CD4-positive, alpha-beta T cell treated with Interleukin-6 at 100 ng/mL for 8 hours (primary cell): ENCODE data around the gene ALDH1A2.
"Not testable (repeated sequence)": the region's sequence is repeated elsewhere in the genome, so short reads cannot be mapped to it uniquely, and the experiment has no call there.

Experiments
- DNase-seq: peaks from one replicate; pipeline ENCODE4 v3.0.0-alpha.2; 2020; ENCODE audit warnings: mixed read lengths, low spot score

Gene ALDH1A2

GRCh38 chr15:58040150-58040549 lies 25.4 kb downstream of the ALDH1A2 start:
- no peak for DNase-seq

- DNase-seq = no peak
Observed at GRCh38 chr15:58039079-58040035, 26.2 kb downstream of the ALDH1A2 start.

DNA sequence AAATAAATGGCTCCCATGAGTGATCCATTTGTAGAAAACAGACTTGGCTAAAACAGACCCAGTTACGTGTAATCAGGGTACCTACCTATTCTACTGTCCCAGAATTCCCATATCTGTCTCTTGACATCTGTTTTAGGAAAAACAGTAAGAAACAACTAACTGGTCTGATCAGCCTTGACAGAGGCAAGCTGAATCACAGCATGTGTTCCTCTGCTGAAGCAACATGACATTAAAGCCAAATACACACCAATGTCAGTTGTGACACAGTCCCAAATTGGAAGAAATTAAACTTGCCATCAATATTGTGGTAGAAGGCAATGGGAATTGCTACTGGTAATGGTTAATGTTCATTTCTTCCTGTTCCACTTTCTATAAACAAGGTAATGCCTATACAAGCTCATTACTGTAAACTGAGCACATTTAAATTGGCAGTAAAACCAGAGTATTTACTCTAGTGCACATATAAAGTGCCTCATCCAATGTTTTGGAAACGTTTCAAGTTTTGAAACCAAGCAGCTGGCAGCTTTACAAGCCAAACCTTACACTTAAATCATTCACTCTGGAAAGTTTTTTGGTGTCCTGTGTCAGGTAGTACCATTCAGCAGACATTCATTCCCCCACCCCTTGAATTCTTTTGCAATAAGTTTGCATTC lies 27.0 kb downstream of the ALDH1A2 start:
- DNase-seq = no peak

GRCh38 chr15:58037723-58038301 lies 27.7 kb downstream of the ALDH1A2 start:
- DNase-seq = no peak

GRCh38 chr15:58036579-58036978 lies 28.9 kb downstream of the ALDH1A2 start:
- no peak for DNase-seq

GRCh38 chr15:58028392-58028791 lies 37.1 kb downstream of the ALDH1A2 start:
- DNase-seq = not testable (repeated sequence)

- DNase-seq = no peak
Observed at GRCh38 chr15:58026552-58026951, 39.0 kb downstream of the ALDH1A2 start.

- DNase-seq = no peak
Observed at GRCh38 chr15:58026051-58026450, 39.5 kb downstream of the ALDH1A2 start.

DNA sequence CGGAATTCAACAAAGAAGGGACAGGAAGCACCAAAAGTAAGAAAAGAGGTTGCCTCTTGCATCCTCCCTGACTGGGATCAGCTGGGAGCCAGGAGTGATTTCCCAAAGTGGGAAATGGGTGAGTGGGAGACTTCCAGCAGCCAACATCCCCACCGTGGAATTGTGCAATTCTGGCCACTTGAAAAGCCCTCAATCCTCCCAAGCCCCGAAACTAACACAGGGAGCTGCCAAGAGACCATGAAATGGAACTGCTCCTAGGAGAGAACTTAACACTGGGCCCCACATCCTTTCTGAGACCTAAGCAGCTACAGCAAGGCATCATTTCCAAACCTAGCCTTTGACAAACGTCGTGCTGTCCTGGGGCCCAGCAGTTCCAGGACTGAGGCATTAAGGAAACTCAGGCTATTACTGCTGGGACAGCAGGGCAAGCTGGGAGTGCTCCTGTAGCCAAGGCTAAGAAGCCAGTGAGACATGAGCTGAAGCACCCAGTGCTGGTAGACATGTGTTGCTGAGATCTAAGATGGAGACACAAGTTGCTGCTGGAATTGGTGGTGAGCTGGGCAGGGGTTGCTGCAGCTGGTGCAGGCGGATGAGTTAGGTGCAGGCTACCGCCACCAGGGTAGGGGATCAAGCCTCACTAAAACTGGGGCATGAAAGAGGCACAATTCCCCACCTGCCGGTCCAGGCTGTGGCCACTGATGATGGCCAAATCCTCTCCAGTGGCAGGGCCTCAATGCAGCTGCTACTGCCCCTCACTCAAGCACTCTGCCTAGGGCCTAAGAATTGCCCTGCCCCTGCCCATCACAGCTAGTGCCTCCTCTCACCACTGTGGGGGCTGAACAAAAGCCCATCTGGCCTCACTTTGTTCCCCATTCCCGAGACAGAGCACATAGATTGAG lies 43.9 kb downstream of the ALDH1A2 start:
- DNase-seq = no peak

- no peak for DNase-seq
Observed at GRCh38 chr15:58019503-58020376, 45.8 kb downstream of the ALDH1A2 start.

- DNase-seq = no peak
Observed at GRCh38 chr15:58017869-58018268, 47.6 kb downstream of the ALDH1A2 start.

- DNase-seq = no peak
Observed at GRCh38 chr15:58016581-58017175, 48.8 kb downstream of the ALDH1A2 start.

DNA sequence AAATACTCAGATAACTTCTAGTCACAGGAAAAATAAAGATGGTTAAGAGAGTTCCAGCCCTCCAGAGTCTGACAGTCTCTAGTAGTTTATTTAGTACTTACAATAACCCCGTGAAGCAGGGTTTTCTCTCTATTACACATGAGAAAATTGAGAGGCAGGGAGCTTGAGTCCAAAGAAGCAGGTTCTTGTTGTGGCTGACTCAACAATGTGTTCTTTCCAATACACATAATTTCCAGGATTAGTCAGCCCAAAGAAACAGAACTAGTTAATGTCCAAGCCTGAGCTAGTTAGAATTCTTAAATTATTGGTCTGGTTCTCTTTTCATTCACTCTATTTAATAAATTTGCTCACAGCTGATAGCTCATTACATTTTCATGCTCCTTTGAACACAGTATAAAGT lies 49.9 kb downstream of the ALDH1A2 start:
- no peak for DNase-seq

- no peak for DNase-seq
Observed at GRCh38 chr15:58014470-58014869, 51.0 kb downstream of the ALDH1A2 start.

- DNase-seq = no peak
Observed at GRCh38 chr15:58014040-58014439, 51.5 kb downstream of the ALDH1A2 start.

- no peak for DNase-seq
Observed at GRCh38 chr15:58010983-58011382, 54.5 kb downstream of the ALDH1A2 start.

DNA sequence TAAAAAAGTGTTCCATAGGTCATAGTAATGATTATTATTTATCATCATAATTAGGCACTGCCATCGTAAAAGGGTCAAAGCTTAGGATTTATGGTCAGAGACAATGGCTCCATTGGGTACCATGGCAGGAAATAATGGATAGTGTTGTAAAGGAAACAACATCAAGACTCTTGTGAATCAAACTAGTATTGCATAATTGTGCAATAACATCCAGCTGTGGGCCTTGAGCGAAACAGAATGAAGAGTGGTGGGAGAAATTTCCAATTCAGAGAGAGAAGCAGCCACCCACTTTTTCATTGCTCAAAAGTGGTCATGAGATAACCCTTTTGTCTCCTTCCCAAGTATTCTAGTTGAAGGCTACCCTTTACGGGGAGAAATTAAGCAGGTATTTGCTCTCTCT lies 61.7 kb downstream of the ALDH1A2 start:
- DNase-seq = no peak

- DNase-seq = no peak
Observed at GRCh38 chr15:58002338-58003126, 63.0 kb downstream of the ALDH1A2 start.

- DNase-seq = not testable (repeated sequence)
Observed at GRCh38 chr15:57999699-58000098, 65.8 kb downstream of the ALDH1A2 start.

GRCh38 chr15:57996561-57996960 lies 69.0 kb downstream of the ALDH1A2 start:
- no peak for DNase-seq
